A549 (cell line): ENCODE data around the gene DNHD1. TPM values are rescaled to one million over a fixed set of nuclear protein-coding genes. Genes with fewer than 3 reads are reported as not detected.

Experiments used
- BHLHE40 ChIP-seq: IDR thresholded peaks from 2 replicates; pipeline ENCODE4 v1.6.1; 2012; ENCODE audit warnings: low read depth, low read length, inconsistent platforms
- CEBPB ChIP-seq, 2 experiments: fragments of >200 bp in 1 of 2; sonication (Bioruptor Twin) in 1 of 2; formaldehyde crosslinking in 1 of 2; IDR thresholded peaks; 2 replicates each; pipeline ENCODE4 v1.6.1; 2012 to 2016
- CHD4 ChIP-seq: fragments of 200-600 bp; sonication (generic); IDR thresholded peaks from 2 replicates; pipeline ENCODE4 v1.6.1; 2016; ENCODE audit warnings: antibody characterized with exemption, mild to moderate bottlenecking, borderline replicate concordance
- EHMT2 ChIP-seq: fragments of 200-600 bp; sonication (generic); IDR thresholded peaks from 2 replicates; pipeline ENCODE4 v1.6.1; 2016; ENCODE audit warnings: antibody characterized with exemption, low read depth, mild to moderate bottlenecking, moderate library complexity
- EP300 ChIP-seq, 2 experiments: fragments of >200 bp; sonication (Bioruptor Twin); formaldehyde crosslinking; IDR thresholded peaks; 2 replicates in 1 of 2; 3 replicates in 1 of 2; pipeline ENCODE4 v1.6.1; 2016 to 2017
- HDAC2 ChIP-seq: fragments of 200-600 bp; sonication (generic); IDR thresholded peaks from 2 replicates; pipeline ENCODE4 v1.6.1; 2016
- HOXA7 ChIP-seq: fragments of 250-450 bp; sonication (Bioruptor Pico); IDR thresholded peaks from 2 replicates; pipeline ENCODE4 v1.5.0; 2020; ENCODE audit warnings: mild to moderate bottlenecking, moderate library complexity
- JUN ChIP-seq, 2 experiments: fragments of >200 bp; sonication (Bioruptor Twin); formaldehyde crosslinking; IDR thresholded peaks; 2 replicates in 1 of 2; 3 replicates in 1 of 2; pipeline ENCODE4 v1.6.1; 2016 to 2017
- KDM5A ChIP-seq: fragments of 200-600 bp; sonication (generic); IDR thresholded peaks from 2 replicates; pipeline ENCODE4 v1.6.1; 2016; ENCODE audit warnings: antibody characterized with exemption, mild to moderate bottlenecking
- NPAS2 ChIP-seq: fragments of 250-450 bp; sonication (Bioruptor Pico); IDR thresholded peaks from 2 replicates; pipeline ENCODE4 v1.8.0; 2022; ENCODE audit warnings: mild to moderate bottlenecking, moderate library complexity, borderline replicate concordance
- PHF8 ChIP-seq: fragments of 200-600 bp; sonication (generic); IDR thresholded peaks from 2 replicates; pipeline ENCODE4 v1.6.1; 2016; ENCODE audit warnings: low read depth, mild to moderate bottlenecking, antibody characterized with exemption, moderate library complexity, borderline replicate concordance
- POLR2A ChIP-seq: IDR thresholded peaks from 2 replicates; pipeline ENCODE4 v1.6.1; 2012; ENCODE audit warnings: mild to moderate bottlenecking, low read length
- RAD21 ChIP-seq, 2 experiments: fragments of >200 bp in 1 of 2; sonication (Bioruptor Twin) in 1 of 2; formaldehyde crosslinking in 1 of 2; IDR thresholded peaks in 1 of 2; conservative IDR thresholded peaks in 1 of 2; 2 replicates in 1 of 2; 3 replicates in 1 of 2; pipeline ENCODE4 v1.6.1; 2012 to 2018; ENCODE audit warnings: inconsistent platforms in 1 of 2
- RFX5 ChIP-seq: fragments of 450-650 bp; IDR thresholded peaks from 2 replicates; pipeline ENCODE4 v1.7.1; 2014; ENCODE audit warnings: antibody characterized with exemption, mild to moderate bottlenecking, moderate library complexity
- SMC3 ChIP-seq: fragments of >200 bp; sonication (Bioruptor Twin); formaldehyde crosslinking; IDR thresholded peaks from 3 replicates; pipeline ENCODE4 v1.6.1; 2018; ENCODE audit warnings: inconsistent platforms
- ZFP36 ChIP-seq: fragments of 450-650 bp; IDR thresholded peaks from 2 replicates; pipeline ENCODE4 v1.6.1; 2014; ENCODE audit warnings: borderline replicate concordance; ENCODE audit not compliant: partially characterized antibody
- polyA plus RNA-seq, 4 experiments: library from polyadenylated mRNA; depleted of rRNA in 3 of 4; stranded (reverse); fragments of >200 nt; fragmentation: RNase III in 1 of 4; extraction: RNeasy Plus Mini Kit Qiagen cat#74134 plus additional on column Dnase treatment in 1 of 4; gene quantifications; 2 replicates in 3 of 4; 3 replicates in 1 of 4; pipeline ENCODE4 v1.2.3, GENCODE V29; 2011 to 2017
- TF ChIP-seq, protein P1 (sequence below): IDR thresholded peaks from 2 replicates; pipeline ENCODE4 v1.6.1; 2012
- TF ChIP-seq, protein P2 (sequence below): fragments of 250-450 bp; sonication (Bioruptor Pico); IDR thresholded peaks from 2 replicates; pipeline ENCODE4 v1.5.0; 2021; ENCODE audit warnings: mild to moderate bottlenecking, moderate library complexity, borderline replicate concordance
- TF ChIP-seq, protein P3 (sequence below): fragments of >200 bp; sonication (Bioruptor Twin); formaldehyde crosslinking; IDR thresholded peaks from 3 replicates; pipeline ENCODE4 v1.6.1; 2016
- TF ChIP-seq, protein P4 (sequence below): fragments of >200 bp; sonication (Bioruptor Twin); formaldehyde crosslinking; IDR thresholded peaks from 3 replicates; pipeline ENCODE4 v1.5.1; 2016
- TF ChIP-seq, protein P5 (sequence below): IDR thresholded peaks from 2 replicates; pipeline ENCODE4 v1.6.1; 2012
- TF ChIP-seq, protein P6 (sequence below): fragments of 150-350 bp; IDR thresholded peaks from 2 replicates; pipeline ENCODE4 v1.6.1; 2014; ENCODE audit warnings: low read depth, mild to moderate bottlenecking, low read length

DNHD1 gene
- polyA plus RNA-seq, 2 of the 4 experiments (the other 2 are of a cell fraction): 6.8 to 8.6 TPM

DNA sequence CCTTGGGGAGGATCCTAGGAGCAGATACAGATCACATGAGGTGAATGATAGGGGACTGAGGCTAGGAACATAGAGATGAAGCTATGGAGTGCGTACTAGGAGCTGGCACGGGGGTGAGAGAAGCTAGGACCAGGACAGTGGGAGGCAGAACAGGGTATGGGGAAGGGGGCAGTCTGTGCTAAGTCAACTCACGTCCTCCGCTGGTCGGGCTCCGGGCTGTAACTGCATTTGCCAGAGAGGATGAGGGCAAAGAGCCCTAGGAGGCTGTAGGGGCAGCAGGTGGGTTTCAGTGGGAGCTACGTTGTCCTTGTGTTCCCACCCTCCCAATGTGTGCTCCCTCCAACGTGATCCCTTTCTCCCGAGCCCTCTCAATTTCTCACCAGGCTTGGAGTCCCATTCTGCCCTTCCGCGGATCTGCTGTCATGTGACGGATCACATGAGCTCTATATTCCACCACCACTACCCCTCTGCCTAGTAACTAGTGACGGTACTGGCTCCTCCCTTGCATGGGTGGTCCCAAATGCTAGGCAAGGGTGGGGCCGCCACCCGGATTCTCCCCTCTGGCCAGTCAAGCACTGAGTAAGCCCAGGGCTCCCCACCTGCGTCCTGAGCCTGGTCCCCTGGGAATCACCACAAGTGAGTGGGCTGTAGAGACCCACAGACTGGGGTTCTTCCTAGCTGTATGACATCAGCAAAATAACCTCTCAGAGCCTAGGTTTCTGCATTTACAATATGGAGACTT, 122.1 kb downstream of the DNHD1 start, which contains the start of gene TPP1 (continued):
- TF ChIP-seq, protein P1, sequence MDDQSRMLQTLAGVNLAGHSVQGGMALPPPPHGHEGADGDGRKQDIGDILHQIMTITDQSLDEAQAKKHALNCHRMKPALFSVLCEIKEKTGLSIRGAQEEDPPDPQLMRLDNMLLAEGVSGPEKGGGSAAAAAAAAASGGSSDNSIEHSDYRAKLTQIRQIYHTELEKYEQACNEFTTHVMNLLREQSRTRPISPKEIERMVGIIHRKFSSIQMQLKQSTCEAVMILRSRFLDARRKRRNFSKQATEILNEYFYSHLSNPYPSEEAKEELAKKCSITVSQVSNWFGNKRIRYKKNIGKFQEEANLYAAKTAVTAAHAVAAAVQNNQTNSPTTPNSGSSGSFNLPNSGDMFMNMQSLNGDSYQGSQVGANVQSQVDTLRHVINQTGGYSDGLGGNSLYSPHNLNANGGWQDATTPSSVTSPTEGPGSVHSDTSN: no peak
- TF ChIP-seq, protein P2, sequence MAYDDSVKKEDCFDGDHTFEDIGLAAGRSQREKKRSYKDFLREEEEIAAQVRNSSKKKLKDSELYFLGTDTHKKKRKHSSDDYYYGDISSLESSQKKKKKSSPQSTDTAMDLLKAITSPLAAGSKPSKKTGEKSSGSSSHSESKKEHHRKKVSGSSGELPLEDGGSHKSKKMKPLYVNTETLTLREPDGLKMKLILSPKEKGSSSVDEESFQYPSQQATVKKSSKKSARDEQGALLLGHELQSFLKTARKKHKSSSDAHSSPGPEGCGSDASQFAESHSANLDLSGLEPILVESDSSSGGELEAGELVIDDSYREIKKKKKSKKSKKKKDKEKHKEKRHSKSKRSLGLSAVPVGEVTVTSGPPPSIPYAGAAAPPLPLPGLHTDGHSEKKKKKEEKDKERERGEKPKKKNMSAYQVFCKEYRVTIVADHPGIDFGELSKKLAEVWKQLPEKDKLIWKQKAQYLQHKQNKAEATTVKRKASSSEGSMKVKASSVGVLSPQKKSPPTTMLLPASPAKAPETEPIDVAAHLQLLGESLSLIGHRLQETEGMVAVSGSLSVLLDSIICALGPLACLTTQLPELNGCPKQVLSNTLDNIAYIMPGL (CRISPR knock-in tag): no peak
- TF ChIP-seq, protein P3, sequence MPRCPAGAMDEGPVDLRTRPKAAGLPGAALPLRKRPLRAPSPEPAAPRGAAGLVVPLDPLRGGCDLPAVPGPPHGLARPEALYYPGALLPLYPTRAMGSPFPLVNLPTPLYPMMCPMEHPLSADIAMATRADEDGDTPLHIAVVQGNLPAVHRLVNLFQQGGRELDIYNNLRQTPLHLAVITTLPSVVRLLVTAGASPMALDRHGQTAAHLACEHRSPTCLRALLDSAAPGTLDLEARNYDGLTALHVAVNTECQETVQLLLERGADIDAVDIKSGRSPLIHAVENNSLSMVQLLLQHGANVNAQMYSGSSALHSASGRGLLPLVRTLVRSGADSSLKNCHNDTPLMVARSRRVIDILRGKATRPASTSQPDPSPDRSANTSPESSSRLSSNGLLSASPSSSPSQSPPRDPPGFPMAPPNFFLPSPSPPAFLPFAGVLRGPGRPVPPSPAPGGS: peak; percentile 74; the same call in 1 of the 3 replicates
- TF ChIP-seq RAD21 (conservative IDR thresholded peaks at IDR 0.05 in 1 of 2, IDR thresholded peaks at IDR 0.05 in 1 of 2) (no peak), POLR2A (peak; percentile 69), HDAC2 (no peak), JUN (IDR thresholded peaks at IDR 0.05) (peak; percentile 34 to 77; a peak in 3 of 5 replicates), NPAS2 (CRISPR knock-in tag) (no peak), CHD4 (no peak), CEBPB (IDR thresholded peaks at IDR 0.05) (no peak), ZFP36 (no peak), BHLHE40 (peak; percentile 10; the same call in 1 of the 2 replicates), EP300 (IDR thresholded peaks at IDR 0.05) (no peak), EHMT2 (no peak), HOXA7 (CRISPR knock-in tag) (no peak), RFX5 (peak; percentile 100), SMC3 (no peak), KDM5A (peak; percentile 84), PHF8 (peak; percentile 40; the same call in 1 of the 2 replicates)
- TF ChIP-seq, protein P4, sequence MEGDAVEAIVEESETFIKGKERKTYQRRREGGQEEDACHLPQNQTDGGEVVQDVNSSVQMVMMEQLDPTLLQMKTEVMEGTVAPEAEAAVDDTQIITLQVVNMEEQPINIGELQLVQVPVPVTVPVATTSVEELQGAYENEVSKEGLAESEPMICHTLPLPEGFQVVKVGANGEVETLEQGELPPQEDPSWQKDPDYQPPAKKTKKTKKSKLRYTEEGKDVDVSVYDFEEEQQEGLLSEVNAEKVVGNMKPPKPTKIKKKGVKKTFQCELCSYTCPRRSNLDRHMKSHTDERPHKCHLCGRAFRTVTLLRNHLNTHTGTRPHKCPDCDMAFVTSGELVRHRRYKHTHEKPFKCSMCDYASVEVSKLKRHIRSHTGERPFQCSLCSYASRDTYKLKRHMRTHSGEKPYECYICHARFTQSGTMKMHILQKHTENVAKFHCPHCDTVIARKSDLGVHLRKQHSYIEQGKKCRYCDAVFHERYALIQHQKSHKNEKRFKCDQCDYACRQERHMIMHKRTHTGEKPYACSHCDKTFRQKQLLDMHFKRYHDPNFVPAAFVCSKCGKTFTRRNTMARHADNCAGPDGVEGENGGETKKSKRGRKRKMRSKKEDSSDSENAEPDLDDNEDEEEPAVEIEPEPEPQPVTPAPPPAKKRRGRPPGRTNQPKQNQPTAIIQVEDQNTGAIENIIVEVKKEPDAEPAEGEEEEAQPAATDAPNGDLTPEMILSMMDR: no peak
- TF ChIP-seq, protein P5, sequence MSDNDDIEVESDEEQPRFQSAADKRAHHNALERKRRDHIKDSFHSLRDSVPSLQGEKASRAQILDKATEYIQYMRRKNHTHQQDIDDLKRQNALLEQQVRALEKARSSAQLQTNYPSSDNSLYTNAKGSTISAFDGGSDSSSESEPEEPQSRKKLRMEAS: peak; percentile 63; the same call in 1 of the 2 replicates
- TF ChIP-seq, protein P6, sequence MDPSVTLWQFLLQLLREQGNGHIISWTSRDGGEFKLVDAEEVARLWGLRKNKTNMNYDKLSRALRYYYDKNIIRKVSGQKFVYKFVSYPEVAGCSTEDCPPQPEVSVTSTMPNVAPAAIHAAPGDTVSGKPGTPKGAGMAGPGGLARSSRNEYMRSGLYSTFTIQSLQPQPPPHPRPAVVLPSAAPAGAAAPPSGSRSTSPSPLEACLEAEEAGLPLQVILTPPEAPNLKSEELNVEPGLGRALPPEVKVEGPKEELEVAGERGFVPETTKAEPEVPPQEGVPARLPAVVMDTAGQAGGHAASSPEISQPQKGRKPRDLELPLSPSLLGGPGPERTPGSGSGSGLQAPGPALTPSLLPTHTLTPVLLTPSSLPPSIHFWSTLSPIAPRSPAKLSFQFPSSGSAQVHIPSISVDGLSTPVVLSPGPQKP: no peak
